ENCODE measurements around the gene GRM7.

- no peak for TF ChIP-seq CTCF (IDR thresholded peaks at IDR 0.05 in 2 of 3, conservative IDR thresholded peaks at IDR 0.05 in 1 of 3; ENCODE audit: borderline replicate concordance in 1 of 3, insufficient read depth in 1 of 3, low read depth in 2 of 3, low read length in 2 of 3)
- TF ChIP-seq SRF (IDR thresholded peaks at IDR 0.05; ENCODE audit: low read depth): no peak
- TF ChIP-seq TCF7L2 (IDR thresholded peaks at IDR 0.05; ENCODE audit: borderline replicate concordance, extremely low read depth, insufficient read depth, insufficient read length): no peak
- TF ChIP-seq RAD21 (IDR thresholded peaks at IDR 0.05; ENCODE audit: low read depth): no peak
- no peak for TF ChIP-seq SP1 (IDR thresholded peaks at IDR 0.05; ENCODE audit: low read depth)
- no peak for TF ChIP-seq EZH2 (IDR thresholded peaks at IDR 0.05)
- no peak for TF ChIP-seq EZH2phosphoT487 (IDR thresholded peaks at IDR 0.05; ENCODE audit: borderline replicate concordance)
- TF ChIP-seq POLR2AphosphoS5 (IDR thresholded peaks at IDR 0.05; ENCODE audit: low read depth, low read length): no peak
Observed at GRCh38 chr3:7333125-7333524, 472.2 kb downstream of the GRM7 start.
